ENCODE data around the gene ANKUB1. TPM values are rescaled to one million over a fixed set of nuclear protein-coding genes. Genes with fewer than 3 reads are reported as not detected.

ANKUB1 gene
- total RNA-seq, 1 experiment from 2014 or later, result not detected

GRCh38 chr3:149776170-149776569 lies 16.2 kb downstream of the ANKUB1 start (continued):
- TF ChIP-seq ZNF532 (CRISPR knock-in tag; IDR thresholded peaks at IDR 0.05; ENCODE audit: borderline replicate concordance) (no peak), STAT6 (CRISPR knock-in tag; conservative IDR thresholded peaks at IDR 0.05; ENCODE audit: low read depth) (no peak)

GRCh38 chr3:149772861-149773260 lies 19.5 kb downstream of the ANKUB1 start:
- H3K4me3 Mint-ChIP-seq, result no peak overlapping the region
- CTCF ChIA-PET, result interaction anchor here (0.7 to 5.9 kb wide), 8 partner anchors 9 to 242 kb away, joined by 3 to 50 read pairs (median 10); no protein-coding TSS in a partner anchor

More at GRCh38 chr3:149772861-149773260, 19.5 kb downstream of the ANKUB1 start:
- no peak overlapping the region; the same call in 1 of the 2 replicates for H3K27ac Mint-ChIP-seq
- H3K27me3 Mint-ChIP-seq (ENCODE audit: low read depth), result no peaks in the 10 kb centered on the region
- no peaks in the 10 kb centered on the region for H3K36me3 Mint-ChIP-seq
- DNase-seq (ENCODE audit: low spot score), result no peak
- no peak for ATAC-seq
- no peak for TF ChIP-seq ATF6 (CRISPR knock-in tag; IDR thresholded peaks at IDR 0.05)
- TF ChIP-seq IRF1 (CRISPR knock-in tag; IDR thresholded peaks at IDR 0.05), result no peak
- TF ChIP-seq RORB (CRISPR knock-in tag; IDR thresholded peaks at IDR 0.05), result no peak
- TF ChIP-seq SOX15 (CRISPR knock-in tag; IDR thresholded peaks at IDR 0.05), result no peak
- no peak for TF ChIP-seq ZNF232 (CRISPR knock-in tag; IDR thresholded peaks at IDR 0.05)
- TF ChIP-seq ZNF416 (CRISPR knock-in tag; IDR thresholded peaks at IDR 0.05), result no peak
- TF ChIP-seq JUN (CRISPR knock-in tag; IDR thresholded peaks at IDR 0.05), result no peak
- no peak for TF ChIP-seq ESRRA (CRISPR knock-in tag; IDR thresholded peaks at IDR 0.05; ENCODE audit: borderline replicate concordance)
- TF ChIP-seq ZNF512 (CRISPR knock-in tag; IDR thresholded peaks at IDR 0.05; ENCODE audit: borderline replicate concordance), result no peak
- no peaks in the 10 kb centered on the region for H3K9me3 Mint-ChIP-seq
- peaks cover 12% of the 10 kb centered on the region for H3K4me1 Mint-ChIP-seq
- POLR2A ChIA-PET, result interaction anchor here (0.6 kb wide), 1 partner anchor 653 kb away, joined by 3 read pairs; no protein-coding TSS in a partner anchor

Data from WTC11 (cell line).